Thyroid gland (tissue), 4 donors: ENCODE measurements around the gene FAM229B.

ENCODE experiments used
- POLR2A ChIP-seq, 2 donors: fragments of 450-650 bp; IDR thresholded peaks; one replicate each; pipeline ENCODE4 v1.6.1; 2017; ENCODE audit warnings: antibody characterized with exemption in 2 of 2, mild to moderate bottlenecking in 2 of 2, moderate library complexity in 1 of 2
- TF ChIP-seq, protein P1 (sequence below), 6 experiments: fragments of 200-600 bp in 3 of 6; fragments of 450-650 bp in 3 of 6; sonication (generic) in 3 of 6; IDR thresholded peaks; one replicate each; pipeline ENCODE4 v1.5.1; 2016 to 2019; ENCODE audit warnings: antibody characterized with exemption in 6 of 6, mild to moderate bottlenecking in 2 of 6, inconsistent platforms in 1 of 6, moderate library complexity in 1 of 6

DNA sequence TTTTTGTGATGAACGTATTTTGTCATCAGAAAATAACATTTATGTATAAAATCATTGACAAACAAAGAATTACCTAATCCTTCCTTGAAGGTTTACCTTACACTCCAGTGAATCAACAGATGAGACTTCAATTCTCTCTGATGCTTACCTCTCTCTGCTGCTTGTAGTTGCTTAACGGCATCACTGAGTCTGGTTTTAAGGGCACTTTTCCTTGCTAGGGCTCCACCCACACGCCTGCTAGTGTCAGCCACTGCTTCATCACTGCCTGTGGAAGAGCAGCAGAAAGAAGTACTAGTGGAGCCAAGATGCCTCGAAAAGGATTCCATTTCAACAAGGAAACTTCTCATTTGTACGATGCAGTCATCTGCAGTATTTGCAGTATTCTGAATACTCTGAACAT is 63.0 kb downstream of the FAM229B start:
- TF ChIP-seq POLR2A (IDR thresholded peaks at IDR 0.05), result no peak
- TF ChIP-seq, protein P1, sequence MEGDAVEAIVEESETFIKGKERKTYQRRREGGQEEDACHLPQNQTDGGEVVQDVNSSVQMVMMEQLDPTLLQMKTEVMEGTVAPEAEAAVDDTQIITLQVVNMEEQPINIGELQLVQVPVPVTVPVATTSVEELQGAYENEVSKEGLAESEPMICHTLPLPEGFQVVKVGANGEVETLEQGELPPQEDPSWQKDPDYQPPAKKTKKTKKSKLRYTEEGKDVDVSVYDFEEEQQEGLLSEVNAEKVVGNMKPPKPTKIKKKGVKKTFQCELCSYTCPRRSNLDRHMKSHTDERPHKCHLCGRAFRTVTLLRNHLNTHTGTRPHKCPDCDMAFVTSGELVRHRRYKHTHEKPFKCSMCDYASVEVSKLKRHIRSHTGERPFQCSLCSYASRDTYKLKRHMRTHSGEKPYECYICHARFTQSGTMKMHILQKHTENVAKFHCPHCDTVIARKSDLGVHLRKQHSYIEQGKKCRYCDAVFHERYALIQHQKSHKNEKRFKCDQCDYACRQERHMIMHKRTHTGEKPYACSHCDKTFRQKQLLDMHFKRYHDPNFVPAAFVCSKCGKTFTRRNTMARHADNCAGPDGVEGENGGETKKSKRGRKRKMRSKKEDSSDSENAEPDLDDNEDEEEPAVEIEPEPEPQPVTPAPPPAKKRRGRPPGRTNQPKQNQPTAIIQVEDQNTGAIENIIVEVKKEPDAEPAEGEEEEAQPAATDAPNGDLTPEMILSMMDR (IDR thresholded peaks at IDR 0.05), result no peak
